ENCODE measurements around the gene TSNAX. TPM values are rescaled to one million over a fixed set of nuclear protein-coding genes. Genes with fewer than 3 reads are reported as not detected.
"Not testable (repeated sequence)": the region's sequence is repeated elsewhere in the genome, so short reads cannot be mapped to it uniquely, and the experiment has no call there.

The TSNAX gene
- total RNA-seq, 1 experiment from 2014 or later: 28.0 TPM

- in situ Hi-C loops (cut with HindIII; ENCODE audit: low sequenced_read_pairs): no loop called here
Measured at GRCh38 chr1:231557411-231557810, 28.9 kb downstream of the TSNAX start.

DNA sequence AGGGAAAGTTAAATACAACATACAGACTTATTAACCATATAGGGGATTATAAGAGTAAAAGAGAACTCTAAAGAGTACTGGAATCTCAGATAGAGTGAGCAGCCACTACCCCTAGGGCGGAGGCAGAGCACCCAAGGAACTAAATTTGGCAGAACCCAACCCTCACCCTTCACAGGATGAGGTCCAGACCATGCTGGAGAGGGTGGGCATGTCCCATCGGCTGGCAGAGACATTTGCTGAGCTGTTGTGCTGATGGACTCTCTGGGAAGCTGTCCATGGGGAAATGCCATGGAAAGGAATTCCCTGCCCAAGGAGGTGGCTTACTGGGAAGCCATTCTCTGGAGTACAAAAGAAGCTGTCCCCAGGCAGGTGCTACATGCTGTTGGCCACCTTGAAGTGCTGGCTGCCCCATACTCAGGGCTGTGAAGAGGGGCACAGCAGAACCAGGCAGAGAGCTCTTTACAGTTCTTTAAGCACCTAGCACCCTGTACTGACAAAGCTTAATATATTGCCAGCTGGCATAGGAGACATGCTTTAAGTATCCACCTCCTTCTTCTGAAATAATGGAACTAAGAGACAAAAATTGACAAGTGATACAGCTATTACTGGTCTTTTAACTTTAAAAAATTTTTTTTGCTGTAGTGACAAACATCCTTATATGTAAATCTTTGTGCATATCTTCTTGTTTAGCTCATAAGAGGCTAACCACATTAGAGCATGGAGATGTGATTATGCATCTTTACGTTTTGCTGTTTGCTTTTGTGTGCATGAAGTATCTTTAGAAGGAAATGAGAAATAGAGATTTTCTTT lies 29.6 kb downstream of the TSNAX start:
- in situ Hi-C loops (cut with HindIII; ENCODE audit: low sequenced_read_pairs): no loop called here
- DNase-seq (ENCODE audit: low spot score): no peak

More at GRCh38 chr1:231557411-231557810, 28.9 kb downstream of the TSNAX start:
- DNase-seq (ENCODE audit: low spot score): no peak

GRCh38 chr1:231558708-231559185 lies 30.3 kb downstream of the TSNAX start:
- DNase-seq (ENCODE audit: low spot score): no peak
- in situ Hi-C loops (cut with HindIII; ENCODE audit: low sequenced_read_pairs): no loop called here

DNA sequence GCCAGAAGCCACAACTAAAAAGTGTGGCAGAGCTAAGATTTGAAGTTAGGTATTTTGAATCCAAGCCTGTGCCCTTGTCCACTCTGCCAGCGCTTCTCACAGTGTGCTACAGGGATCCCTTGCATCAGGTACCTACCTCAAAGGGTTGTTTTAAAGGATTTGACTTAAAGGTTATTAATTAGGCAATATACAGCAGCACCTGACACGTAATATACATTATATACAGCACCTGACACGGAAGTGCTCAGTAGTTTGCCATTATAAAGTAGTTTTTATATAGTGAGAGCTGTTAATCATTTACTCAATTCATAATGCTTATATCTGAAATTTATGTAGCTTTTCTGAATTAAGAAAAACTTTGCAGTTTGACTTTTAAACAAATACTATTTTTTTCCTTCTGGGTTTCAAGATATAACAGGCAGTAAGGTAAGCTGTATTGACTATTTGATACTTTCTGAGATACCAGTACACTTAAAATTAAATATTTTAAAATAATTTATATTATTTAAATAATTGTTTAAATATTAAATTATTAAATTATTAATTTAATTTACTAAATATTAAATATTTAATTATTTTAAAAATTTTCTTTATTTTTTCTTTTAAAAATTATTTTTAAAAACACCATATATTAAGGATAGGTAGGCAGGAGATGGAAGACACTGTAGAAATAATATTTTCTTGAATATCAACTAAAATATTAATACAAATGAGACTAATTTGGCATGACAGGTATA lies 33.3 kb downstream of the TSNAX start:
- in situ Hi-C loops (cut with HindIII; ENCODE audit: low sequenced_read_pairs): no loop called here

DNA sequence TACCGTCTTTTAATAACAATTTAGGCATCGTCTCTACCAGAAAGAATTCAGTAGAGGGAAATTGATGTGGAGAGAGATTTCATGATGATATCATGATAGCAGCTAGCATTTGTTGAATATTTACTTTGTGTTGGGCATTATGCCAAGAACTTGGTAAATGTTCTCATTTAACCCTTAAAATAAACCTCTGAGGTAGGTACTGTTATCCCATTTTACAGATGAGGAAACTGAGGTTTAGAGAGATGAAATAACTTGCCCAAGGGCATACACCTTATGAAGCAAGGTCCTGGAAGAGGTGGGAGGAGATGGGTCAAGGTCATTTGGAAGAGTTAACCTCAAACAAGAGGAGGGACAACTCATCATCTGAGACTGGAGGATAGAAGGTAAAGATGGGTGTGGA lies 34.8 kb downstream of the TSNAX start:
- in situ Hi-C loops (cut with HindIII; ENCODE audit: low sequenced_read_pairs): no loop called here
- DNase-seq (ENCODE audit: low spot score): no peak

More for the DNA sequence above, 33.3 kb downstream of the TSNAX start:
- DNase-seq (ENCODE audit: low spot score): no peak

DNA sequence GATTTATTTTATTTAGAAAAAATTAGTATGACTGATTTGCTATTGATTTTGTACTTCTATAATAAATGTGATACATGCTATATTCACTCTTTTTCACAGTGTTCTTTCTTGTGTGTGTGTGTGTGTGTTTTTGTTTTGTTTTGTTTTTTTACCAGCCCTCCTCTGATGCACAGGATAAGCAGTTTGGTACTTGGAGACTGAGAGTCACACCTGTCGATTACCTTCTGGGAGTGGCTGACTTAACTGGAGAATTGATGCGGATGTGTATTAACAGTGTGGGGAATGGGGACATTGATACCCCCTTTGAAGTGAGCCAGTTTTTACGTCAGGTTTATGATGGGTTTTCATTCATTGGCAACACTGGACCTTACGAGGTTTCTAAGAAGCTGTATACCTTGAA lies 35.9 kb downstream of the TSNAX start:
- no peak for DNase-seq (ENCODE audit: low spot score)
- in situ Hi-C loops (cut with HindIII; ENCODE audit: low sequenced_read_pairs): no loop called here

DNA sequence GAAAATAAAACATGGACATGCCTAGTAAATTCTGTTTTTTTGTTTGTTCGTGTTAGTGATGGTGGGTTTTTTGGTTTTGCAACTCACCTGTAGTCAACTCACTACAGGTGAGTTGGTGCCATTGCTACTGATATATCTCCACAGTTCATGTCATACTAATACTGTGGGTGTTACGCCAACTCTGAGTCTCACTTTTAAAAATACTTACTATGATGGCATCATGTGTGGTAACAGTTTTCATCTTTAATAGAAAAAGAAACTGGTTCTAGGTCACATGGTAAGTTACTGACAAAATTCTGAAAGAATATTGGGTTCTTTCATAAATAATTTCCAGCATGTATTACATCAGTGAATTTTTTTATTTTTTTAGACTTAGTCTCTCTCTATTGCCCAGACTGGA lies 38.0 kb downstream of the TSNAX start:
- no peak for DNase-seq (ENCODE audit: low spot score)
- in situ Hi-C loops (cut with HindIII; ENCODE audit: low sequenced_read_pairs): no loop called here

DNA sequence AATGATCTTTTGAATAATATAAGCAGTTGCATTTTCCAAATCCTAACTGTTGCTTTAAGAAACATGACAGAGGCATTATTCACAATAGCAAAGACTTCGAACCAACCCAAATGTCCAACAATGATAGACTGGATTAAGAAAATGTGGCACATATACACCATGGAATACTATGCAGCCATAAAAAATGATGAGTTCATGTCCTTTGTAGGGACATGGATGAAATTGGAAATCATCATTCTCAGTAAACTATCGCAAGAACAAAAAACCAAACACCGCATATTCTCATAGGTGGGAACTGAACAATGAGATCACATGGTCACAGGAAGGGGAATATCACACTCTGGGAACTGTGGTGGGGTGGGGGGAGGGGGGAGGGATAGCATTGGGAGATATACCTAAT lies 41.8 kb downstream of the TSNAX start:
- in situ Hi-C loops (cut with HindIII; ENCODE audit: low sequenced_read_pairs): not testable (repeated sequence)

GRCh38 chr1:231571904-231572303 lies 43.4 kb downstream of the TSNAX start:
- in situ Hi-C loops (cut with HindIII; ENCODE audit: low sequenced_read_pairs): no loop called here
- DNase-seq (ENCODE audit: low spot score): no peak

More for the DNA sequence above, 41.8 kb downstream of the TSNAX start:
- DNase-seq (ENCODE audit: low spot score): not testable (repeated sequence)

DNA sequence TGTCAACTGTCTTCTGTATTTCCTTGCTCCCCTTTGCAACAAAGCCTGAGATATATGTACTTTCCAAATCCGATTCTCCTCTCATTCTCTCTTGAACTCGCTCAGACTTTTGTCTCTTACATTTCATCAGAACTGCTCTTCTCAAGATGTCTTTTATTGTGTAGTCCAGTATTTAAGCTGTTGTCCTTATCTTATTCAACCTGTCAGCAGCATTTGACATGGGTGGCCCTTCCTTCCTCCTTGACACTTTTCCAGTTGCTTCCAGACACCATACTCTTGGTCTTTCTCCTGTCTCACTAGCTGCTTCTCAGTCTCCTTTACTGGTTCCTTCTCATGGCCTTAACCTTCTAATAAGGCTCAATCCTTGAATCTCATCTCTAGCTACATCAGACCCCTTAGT lies 47.0 kb downstream of the TSNAX start:
- DNase-seq (ENCODE audit: low spot score): no peak
- in situ Hi-C loops (cut with HindIII; ENCODE audit: low sequenced_read_pairs): loop anchor here (25.0 kb wide), 1 partner anchor 213 kb away; no protein-coding TSS in a partner anchor

GRCh38 chr1:231576804-231577718 lies 48.6 kb downstream of the TSNAX start:
- DNase-seq (ENCODE audit: low spot score): no peak
- in situ Hi-C loops (cut with HindIII; ENCODE audit: low sequenced_read_pairs): loop anchor here (25.0 kb wide), 1 partner anchor 215 kb away; no protein-coding TSS in a partner anchor

DNA sequence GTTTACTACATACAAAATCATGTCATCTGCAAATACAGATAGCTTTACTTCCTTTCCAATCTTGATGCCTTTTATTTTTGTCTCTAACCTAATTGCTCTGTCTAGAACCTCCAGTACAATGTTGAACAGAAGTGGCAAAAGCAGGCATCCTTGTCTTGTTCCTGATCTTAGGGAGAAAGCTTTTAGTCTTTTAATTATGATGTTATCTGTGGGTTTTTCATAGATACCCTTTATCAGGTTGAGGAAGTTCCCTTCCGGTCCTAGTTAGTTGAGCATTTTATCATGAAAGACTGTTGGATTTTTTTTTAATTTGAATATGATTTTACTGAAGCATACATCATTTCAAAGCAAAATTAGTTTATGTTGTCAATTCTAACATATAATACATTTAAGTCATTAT lies 52.4 kb downstream of the TSNAX start:
- in situ Hi-C loops (cut with HindIII; ENCODE audit: low sequenced_read_pairs): loop anchor here (25.0 kb wide), 1 partner anchor 219 kb away; no protein-coding TSS in a partner anchor
- DNase-seq (ENCODE audit: low spot score): no peak

DNA sequence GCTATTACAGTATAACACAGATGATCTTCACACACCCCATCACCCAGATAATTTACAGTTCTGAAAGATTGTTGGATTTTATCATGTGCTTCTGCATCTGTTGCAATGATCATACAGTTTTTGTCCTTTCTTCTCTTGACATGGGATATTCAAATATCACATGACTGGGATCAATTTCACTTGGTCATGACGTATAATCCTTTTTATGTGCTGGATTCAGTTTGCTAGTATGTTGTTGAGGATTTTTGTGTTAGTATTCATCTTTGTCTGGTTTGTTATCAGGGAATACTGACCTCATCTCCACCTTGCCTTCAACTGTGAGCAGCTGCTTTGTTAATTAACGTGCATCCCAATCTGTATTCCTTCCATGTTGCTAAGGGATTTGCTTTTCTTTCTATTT lies 53.4 kb downstream of the TSNAX start:
- in situ Hi-C loops (cut with HindIII; ENCODE audit: low sequenced_read_pairs): loop anchor here (25.0 kb wide), 1 partner anchor 220 kb away; no protein-coding TSS in a partner anchor
- no peak for DNase-seq (ENCODE audit: low spot score)

GRCh38 chr1:231583376-231583775 lies 54.9 kb downstream of the TSNAX start:
- no peak for DNase-seq (ENCODE audit: low spot score)
- in situ Hi-C loops (cut with HindIII; ENCODE audit: low sequenced_read_pairs): loop anchor here (25.0 kb wide), 1 partner anchor 221 kb away; no protein-coding TSS in a partner anchor

- no peak for DNase-seq (ENCODE audit: low spot score)
- in situ Hi-C loops (cut with HindIII; ENCODE audit: low sequenced_read_pairs): loop anchor here (25.0 kb wide), 1 partner anchor 222 kb away; no protein-coding TSS in a partner anchor
Measured at GRCh38 chr1:231584117-231584516, 55.6 kb downstream of the TSNAX start.

DNA sequence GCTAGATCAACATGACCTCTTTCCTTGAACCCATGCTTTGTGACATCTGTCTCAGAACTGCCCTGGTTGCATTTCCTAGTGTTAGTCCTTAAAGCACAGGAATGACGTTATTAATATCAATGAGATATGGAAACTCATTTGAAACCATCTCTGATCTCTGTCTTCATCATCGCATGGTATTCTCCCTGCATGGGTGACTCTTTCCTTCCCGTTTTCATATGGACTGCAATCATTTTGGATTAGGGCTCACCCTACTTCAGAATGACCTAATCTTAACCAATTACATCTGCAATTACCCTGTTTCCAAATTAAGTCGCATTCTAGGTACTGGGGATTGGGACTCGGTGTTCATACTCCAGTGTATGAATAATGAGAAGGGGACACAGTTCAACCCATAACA lies 56.5 kb downstream of the TSNAX start:
- in situ Hi-C loops (cut with HindIII; ENCODE audit: low sequenced_read_pairs): loop anchor here (25.0 kb wide), 1 partner anchor 223 kb away; no protein-coding TSS in a partner anchor
- DNase-seq (ENCODE audit: low spot score): no peak

DNA sequence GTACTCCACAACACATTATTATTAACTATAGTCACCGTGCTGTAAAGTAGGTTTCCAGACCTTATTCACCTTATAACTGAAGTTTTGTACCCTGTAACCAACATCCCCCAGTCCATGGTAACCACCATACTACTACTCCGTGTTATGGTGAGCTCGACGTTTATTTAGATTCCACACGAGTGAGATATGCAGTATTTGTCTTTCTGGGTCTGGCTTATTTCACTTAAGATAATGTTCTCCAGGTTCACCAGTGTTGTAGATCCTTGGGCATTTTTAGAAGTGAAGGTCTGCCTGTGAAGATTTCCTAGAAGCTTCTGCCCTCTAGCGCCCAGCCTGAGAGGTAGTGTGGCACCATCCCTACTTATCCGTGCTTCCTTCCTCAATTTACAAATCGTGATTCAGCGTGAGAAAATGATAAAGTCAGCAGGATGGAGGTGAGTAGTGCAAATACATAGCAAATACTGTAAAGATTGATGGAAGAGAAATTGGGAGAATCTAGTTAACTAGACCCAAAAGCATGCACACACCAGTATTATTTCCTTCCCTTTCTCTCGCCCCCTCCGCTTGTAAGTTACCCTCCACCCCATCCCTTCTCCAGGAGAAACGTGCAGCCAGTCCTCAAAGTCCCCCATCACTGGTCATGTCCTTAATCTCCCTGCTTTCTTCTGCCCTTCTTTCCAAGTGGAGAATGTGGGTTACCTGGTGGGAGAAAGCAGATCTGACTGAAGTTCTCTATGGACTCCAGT lies 62.2 kb downstream of the TSNAX start:
- peak; percentile 64 for DNase-seq (ENCODE audit: low spot score)
- in situ Hi-C loops (cut with HindIII; ENCODE audit: low sequenced_read_pairs): loop anchor here (25.0 kb wide), 1 partner anchor 228 kb away; no protein-coding TSS in a partner anchor

- in situ Hi-C loops (cut with HindIII; ENCODE audit: low sequenced_read_pairs): loop anchor here (25.0 kb wide), 1 partner anchor 229 kb away; no protein-coding TSS in a partner anchor
Measured at GRCh38 chr1:231591466-231591865, 63.0 kb downstream of the TSNAX start.

More at GRCh38 chr1:231591466-231591865, 63.0 kb downstream of the TSNAX start:
- DNase-seq (ENCODE audit: low spot score): no peak
